ENCODE results near the gene CHRNA4.

Gene CHRNA4

DNA sequence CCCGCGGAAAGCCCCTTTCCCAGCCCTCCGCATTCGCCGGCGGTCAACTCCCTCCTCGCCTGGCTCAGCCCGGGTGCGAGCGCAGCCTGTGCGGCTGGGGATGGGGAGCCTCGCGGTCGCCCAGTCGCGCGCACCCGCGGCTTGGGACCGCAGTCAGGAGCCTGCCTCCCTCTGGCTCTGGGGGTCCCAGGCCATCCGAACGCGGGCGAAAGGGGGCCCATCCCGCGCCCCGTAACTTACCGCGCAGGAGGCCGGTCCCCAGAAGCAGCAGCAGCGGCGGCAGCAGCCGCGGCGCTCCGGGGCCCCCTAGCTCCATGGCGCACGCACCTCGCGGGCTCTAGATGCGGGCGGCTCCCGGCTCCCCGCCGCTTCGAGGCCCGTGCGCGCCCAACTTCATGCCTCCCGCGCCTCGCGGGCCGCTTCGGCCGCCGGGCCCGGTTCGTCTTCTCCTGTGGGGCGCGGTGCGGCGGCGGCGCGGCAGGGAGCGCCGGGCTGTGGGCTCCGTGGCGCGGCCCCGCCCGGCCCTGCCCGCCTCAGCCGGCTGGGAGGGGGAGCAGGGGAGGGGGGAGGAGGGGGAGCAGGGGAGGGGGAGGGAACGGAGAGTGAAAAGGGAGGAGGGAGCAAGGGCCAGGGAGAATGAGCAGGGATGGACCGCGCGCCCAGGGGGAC, at the start of gene CHRNA4:
TSS of gene CHRNA4 (minus strand) at position 500 of the 669 bp plus-strand sequence. CDS start at position 316, 184 bp downstream.
- no peak for DNase-seq (ENCODE audit: low spot score)

DNA sequence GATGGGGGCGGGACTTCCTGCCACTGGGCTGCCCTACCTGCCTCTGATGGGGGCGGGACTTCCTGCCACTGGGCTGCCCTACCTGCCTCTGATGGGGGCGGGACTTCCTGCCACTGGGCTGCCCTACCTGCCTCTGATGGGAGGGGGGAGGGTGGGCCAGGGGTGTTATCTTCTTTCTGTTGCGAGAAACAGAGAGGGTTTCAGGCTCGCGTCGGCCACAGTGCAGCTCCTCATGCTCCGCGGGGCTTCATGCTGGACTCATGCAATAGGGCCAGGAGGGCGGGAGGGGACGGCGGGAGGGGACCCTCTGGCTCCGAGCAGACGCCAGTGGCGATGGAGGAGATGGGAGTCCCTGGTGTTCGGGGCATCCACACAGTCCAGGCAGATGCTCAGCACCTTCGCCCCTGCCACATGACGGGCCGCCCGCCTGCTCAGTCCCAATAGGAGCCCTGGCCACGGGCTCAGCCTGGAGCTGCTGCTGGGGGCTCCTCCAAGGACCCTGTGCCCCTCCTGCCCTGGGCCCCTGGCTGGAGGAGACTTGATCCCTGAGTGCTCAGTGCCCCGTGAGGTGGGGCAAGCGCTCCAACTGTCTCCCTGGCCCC, 48.8 kb upstream of the CHRNA4 start:
- DNase-seq (ENCODE audit: low spot score) = no peak

DNA sequence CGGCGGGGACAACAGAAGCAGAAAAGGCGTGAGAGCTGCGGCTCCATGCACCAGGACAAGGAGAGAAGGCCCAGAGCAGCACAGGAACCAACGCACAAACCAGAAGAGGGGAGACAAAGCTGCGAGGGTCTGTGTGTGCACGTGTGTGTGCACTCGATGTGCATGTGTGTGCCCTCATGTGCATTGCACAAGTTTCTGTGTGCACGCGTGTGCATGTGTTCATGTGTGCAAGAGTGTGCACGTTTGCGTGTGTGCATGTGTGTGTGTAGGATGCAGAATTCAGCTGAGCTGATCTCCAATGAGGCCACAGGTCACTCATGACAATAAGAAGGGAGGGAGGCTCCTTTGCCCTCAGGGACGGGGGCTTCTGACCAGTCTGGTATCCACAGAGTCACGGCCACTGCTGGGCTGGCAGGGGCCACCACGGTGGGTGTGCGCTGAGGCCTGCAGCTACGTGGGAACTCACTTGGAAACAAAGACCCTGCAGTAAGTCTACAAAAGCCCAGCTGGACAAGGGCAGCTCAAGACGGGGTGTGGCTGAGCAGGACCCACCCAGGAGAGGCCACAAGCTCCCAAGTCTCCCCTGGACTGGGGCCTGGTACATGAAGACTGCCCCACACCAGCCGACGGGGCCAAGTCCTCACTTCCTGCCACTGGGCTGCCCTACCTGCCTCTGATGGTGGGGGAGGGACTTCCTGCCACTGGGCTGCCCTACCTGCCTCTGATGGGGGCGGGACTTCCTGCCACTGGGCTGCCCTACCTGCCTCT, 48.1 kb upstream of the CHRNA4 start:
- no peak for DNase-seq (ENCODE audit: low spot score)

DNA sequence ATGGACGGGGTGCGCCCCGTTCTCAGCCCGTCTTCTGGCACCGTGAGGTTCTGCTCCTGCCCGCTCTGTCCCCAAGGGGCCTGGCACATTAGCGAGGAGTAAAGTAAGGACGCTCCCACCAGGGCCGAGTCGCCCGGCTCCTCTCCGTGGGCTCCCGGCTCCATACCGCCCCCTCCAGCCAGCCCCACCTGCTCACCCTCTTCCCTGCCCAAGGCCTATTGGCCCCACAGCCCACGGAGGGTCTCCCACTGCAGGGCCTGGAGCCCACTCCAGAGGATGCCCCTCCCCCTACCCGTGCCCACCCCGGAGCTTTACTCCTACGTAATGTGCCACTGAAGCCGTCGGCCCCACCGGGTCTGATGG, 47.5 kb upstream of the CHRNA4 start:
- DNase-seq (ENCODE audit: low spot score) = no peak

DNA sequence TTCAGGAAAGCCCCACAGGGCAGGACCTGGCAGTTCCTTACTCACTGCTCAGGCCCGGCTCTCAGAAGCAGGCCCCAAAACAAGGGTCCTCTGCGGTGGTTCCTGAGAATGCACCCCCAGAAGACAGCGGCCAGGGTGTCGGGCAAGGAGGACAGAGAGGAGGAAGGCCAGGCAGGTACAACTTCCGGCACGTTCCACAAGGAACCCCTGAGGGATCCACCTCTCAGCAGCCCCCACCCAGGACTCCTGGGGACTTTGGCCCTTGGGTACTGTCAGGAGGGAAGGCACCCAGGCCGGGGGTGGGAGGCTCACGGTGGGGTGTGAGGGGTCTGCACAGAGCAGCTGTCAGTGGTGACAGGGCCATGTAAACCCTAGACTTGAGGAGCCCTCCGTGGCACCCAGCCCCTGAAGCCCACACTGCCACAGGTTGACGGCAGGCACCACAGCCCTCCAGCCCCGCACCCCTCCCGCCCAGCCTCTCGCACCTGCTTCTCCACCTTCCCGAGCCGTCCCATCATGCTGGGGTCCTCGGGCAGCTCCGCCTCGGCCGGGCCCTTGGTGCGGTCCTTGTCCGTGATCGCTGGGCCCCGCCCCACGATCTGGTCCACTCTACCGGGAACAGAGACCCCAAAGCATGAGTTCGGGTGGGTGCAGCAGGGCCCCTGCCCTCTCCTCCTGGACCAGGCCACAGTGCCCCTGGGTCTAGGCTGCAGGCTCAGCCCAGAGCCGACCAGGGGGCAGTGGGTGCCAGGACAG, 47.0 kb upstream of the CHRNA4 start:
- no peak for DNase-seq (ENCODE audit: low spot score)

DNA sequence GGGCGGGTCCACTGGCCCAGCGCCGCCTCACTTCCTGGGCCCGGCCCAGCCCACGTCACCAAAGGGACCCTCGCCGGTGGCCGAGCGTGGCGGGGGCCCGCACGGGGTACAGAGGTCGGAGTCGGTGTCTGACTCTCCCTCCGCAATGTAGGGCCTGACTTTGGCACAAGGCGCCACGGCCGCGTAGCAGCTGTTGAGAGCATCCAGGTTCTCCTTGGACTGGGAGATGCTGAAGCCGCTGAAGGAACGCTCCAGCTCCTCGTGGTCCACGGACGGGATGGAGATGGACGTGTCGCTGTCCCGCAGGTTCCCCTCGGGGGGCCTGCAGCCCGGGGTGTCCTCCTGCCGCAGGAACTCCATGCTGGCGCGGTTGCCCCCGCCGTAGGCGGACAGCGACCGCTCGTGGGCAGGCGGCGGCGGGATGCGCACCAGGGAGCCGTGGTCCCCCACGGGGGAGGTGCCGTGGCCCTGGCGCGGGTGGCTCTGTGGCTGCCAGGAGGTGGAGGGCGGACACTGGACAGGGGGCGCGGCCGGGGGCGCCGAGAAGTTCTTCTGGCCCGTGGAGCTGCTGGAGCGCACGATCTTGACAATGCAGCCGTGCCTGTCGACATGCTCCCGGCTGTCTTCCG, 45.6 kb upstream of the CHRNA4 start:
- no peak for DNase-seq (ENCODE audit: low spot score)

DNA sequence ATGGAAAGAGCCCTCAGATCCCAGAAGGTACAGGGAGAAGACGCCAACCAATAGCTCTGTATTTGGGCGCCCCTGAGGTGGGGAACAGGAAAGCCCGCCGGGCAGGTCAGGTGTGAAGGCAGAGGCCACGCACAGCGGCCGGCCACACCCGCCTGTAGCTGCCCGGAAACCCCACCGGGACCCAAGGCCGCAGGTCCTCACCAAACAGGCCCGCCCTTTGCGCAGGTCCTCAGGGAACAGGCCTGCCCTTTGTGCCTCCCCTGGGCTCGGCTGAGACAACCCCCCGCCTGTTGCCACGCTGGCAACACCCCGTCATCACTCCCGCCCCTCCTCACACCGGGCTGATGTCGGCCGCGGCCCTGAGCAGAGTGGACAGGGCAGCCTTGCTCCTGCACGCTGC, 44.9 kb upstream of the CHRNA4 start:
- DNase-seq (ENCODE audit: low spot score) = no peak

DNA sequence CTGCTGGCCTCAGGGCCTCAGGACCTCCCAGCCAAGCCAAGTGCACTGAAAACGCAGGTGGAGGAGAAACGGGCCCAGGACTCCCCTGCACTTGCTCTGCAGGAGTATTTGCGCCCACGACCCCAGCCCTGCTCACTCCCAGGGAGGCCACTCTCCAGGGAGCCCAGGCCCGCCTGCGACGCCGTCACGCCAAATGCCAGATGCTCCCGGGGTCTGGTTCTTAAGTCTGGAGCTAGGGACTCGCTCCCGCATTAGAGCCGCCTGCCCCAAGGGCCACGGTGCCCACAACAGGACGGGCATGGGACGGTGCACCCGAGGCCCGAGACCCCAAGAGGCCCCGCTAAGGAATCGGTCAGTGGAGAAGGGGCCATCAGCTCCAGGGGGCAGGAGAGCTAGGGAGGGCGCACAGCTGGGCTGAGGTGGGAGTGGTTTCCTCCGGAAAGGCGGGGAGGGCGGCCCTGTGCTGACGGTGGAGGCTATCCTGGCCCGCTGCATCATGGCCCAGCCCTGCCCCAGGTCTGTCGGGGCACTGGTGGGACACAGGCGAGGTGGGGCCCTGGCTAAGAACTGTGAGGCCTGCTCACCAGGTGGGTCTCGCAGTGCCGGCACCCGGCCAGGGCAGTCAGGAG, 44.1 kb upstream of the CHRNA4 start:
- DNase-seq (ENCODE audit: low spot score) = no peak

DNA sequence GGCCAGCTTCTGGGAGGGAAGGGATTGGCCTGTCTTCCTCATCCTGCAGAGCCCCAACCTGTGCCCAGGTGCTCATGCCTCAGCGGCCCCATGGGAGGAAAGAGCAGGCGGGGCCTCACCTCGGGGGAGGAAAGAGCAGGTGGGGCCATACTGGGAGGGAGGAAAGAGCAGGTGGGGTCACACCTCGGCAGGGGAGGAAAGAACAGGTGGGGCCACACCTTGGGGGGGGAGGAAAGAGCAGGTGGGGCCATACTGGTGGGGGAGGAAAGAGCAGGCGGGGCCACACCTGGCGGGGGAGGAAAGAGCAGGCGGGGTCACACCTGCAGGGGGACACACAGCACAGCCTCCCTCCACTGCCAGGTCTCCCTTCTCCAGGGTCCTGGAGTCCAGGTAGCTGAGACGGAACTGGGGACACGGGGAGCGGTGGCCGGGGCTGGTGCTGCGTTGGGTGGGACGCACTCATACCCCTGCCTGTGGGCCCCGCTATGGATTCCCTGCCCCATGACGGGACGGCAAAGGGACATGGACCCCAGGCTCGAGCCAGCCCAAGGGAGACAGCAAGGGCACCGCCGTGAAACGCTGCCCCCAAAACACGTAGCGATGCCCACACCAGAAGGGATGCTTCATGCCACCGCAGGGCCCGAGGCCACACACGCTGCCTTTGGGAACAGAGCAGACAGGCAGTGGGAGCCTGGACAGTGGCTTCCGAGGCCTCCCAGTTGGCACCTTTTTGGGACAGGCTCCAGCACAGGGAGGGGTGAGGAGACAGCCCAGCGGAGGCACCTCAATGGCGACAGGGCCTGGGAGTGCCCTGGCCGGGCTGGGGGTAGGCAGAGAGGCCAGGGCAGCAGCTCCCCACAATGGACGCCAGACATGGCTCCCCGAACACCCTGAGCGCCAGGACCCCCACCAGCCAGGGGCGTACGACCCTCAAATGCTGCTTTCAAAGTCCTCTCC, 43.3 kb upstream of the CHRNA4 start:
- DNase-seq (ENCODE audit: low spot score) = no peak

DNA sequence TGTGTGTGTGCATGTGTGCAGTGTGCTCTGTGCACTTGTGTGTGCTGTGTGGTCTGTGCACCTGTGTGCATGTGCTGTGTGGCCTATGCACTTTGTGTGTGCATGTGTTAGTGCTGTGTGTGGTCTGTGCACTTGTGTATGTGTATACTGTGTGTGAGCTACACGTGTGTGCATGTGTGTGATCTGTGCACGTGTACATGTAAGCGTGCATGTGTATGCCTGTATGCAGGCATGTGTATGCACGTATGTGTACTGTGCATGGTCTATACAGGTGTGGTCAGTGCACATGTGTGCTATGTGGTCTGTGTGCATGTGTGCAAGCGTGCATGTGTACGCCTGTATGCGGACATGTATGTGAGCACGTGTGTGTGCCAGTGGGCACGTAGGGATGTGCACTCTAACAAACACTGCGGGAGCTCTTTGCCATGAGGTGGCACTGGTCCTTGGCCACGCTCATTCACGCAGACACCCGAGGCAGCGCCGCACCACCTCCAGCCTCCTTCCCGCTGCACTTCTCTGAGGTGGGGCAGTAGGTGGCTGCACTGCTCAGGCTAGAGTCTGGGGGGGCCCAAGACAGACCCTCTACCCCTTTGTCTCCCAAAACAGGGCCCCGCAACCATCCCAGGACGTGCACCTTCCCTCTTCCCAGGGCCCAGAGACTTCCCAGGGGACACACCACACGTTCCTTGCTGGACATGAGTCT, 42.4 kb upstream of the CHRNA4 start:
- DNase-seq (ENCODE audit: low spot score) = no peak

DNA sequence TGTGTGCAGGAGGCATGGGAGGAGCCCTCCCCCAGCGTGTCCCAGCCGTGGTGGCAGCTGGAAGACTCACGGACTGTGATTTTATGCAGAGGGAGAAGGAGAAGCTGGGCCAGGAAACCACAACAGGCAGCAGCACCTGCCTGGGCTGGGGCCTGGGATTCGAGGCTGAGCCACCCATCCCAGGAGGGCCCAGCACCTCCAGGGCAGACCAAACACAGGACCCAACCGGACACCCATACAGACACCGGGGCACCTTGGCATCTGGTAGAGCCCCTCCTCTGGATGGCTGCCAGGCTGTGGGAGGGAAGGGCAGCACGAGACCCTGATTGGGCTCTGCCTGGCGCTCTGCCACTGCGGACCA, 41.7 kb upstream of the CHRNA4 start:
- DNase-seq (ENCODE audit: low spot score) = no peak

DNA sequence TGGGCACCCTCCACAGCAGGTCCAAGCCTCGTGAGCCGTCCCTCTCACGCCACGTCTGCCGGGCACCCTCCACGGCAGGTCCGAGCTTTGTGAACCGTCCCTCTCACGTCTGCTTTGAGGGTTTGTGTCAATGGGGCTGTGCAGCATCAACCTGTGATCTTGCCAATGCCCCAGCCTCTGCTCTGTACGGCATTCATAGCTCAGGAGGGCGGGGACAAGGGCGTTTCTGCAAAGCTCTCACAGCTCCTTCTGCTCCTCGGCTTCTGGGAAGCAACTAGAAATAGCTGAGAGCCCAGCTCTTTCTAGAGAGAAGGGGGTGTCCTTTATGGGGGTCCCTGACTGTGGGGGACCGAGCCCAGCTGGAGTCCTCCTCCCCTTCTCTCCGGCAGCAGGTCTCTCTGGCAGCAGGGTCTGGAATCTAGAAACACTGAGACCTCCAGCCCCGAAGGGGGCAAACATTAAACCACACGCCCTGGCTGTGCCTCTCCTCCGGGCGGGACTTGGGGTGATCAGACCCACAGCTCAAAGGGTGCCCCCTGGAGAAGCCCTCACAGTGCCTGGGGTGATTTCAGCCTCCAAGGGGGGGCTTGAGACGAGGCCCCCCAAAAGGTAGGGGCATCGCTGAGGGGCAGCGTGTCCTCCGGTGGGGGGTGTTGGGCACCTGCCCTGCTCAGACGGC, 41.2 kb upstream of the CHRNA4 start:
- DNase-seq (ENCODE audit: low spot score) = no peak

DNA sequence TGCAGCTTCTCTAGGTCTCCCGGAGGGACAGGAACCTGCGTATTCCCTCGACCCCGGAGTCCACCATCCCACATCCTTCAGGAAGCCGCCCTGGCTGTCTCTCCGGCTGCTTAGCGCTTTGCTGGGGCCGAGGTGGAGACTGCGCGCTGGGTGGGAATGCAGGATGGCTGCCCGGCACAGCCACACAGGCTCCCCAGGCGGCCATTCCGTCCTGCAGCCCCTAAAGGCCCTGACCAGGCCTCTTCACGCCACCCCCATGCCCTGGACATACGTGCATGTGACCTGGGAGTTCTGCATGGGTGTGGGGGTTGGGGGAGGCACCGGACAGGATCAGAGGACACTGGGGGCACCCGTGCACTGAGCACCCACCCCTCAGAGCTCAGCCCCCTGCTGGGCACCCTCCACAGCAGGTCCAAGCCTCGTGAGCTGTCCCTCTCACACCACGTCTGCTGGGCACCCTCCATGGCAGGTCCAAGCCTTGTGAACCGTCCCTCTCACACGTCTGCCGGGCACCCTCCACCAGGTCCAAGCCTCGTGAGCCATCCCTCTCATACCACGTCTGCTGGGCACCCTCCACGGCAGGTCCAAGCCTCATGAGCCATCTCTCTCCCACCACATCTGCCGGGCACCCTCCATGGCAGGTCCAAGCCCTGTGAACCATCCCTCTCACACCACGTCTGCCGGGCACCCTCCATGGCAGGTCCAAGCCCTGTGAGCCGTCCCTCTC, 40.4 kb upstream of the CHRNA4 start:
- no peak for DNase-seq (ENCODE audit: low spot score)

DNA sequence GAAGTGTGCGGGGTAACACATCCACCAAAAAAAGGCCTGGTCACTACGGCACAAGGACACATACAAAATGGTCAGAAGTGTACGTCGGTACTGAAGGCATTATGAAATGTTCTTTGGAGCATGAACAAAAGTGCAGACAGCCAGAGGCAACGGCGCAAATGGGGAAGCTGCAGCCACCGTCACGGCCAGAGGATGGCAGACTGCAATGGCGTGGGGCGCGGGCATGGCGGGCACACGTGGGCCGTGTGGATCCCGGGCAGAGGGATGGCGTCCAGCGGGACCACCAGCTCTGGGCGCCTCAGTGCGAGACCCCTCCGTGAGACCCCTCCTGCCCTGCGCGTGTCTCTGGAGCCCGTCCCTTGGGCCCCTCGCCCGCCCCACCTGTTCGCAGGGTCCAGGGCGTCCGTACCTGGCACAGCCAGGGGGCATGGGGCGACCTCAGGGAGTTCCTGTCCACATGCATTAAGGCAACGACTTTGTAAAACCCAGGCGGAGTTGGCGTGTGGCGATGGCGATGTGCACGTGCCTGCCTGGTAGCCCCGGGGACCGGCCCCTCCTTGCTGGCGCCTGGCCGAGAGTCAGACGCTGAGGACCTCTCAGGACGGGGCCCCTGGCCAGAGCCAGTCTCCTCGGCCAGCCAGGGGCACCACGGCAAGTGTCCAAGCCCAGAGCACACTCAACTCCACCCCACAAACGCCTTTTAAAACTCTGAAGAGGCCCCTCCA, 39.5 kb upstream of the CHRNA4 start:
- DNase-seq (ENCODE audit: low spot score) = no peak

DNA sequence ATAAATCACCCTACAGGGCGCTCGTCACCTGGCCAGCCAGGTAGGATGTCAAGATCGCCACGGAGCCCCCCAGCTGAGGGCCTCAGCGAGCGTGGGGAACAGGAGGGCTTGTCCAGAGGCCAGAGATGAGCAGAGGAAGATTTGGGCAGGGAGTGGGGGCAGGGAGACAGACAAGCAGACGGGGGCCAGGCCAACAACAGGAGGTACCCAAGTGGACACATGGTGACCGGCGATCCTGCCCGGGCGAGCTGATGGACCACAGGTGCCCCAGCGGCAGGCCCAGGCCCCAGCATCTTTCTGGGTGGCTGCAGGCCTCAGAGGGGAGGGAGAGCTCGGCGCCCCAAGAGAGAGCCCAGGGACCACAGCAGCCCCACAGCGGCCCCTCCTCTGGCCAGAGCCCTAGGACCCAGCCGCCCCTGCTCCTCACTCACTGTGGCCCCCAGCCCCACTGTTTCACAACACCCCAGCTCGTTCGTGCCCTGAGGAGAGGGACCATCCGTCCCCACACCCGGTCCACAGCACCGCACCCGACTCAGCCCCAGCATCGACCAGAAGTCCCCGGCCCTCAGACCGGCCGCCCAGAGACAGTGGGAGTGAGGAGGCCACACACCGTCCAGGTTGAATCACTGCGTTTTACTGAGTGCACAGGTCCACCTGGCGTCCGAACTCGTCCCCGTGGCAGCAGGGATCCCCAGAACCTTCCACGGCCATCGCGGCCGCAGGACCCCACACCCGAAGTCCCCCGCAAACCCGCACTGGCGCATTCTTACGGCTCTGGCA, 38.6 kb upstream of the CHRNA4 start:
- DNase-seq (ENCODE audit: low spot score) = no peak

DNA sequence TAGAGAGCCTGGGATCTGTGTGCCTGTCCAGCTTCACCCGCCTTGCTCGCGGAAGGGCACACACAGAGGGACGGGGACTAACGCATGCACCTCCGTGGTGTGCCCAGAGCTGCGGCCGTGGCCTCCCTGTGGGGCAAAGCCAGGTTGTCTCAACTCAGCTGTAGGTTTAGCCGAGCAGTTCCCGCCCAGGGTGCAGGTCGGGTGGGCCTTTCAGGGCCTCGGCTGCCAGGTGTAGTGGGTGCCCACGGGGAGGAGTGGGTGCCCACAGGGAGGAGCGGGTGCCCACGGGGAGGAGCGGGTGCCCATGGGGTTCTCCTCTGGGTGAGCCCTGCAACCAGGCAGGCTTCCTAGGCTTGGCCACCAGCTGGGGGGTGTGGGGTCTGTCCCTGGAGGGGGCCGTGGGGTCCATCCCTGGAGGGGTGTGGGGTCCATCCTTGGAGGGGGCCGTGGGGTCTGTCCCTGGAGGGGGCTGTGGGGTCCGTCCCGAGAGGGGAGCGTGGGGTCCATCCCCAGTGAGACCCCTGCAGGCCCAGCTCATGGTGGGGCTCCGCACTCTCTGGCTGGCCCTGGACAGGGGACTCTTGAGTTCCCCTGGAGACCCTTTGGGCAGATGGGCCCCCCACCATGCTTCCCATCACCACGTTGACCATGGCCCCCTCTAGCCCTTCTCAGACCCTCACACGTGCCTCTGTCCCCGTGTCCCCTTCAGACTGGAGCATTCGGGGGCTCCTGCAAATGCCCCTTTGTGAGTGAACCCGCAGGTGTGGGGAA, 37.8 kb upstream of the CHRNA4 start:
- DNase-seq (ENCODE audit: low spot score) = no peak

All from HuH-7 (cell line).